Uterus (tissue), 4 donors: ENCODE results near the gene GRHL3. TPM values are rescaled to one million over a fixed set of nuclear protein-coding genes. Genes with fewer than 3 reads are reported as not detected.
A peak's percentile ranks its signal among the peaks of the same experiment; 100 is the strongest.

Experiments used
- DNase-seq, 2 donors: peaks; one replicate each; pipeline ENCODE4 v3.0.0-alpha.2; 2019 to 2020
- H3K27ac ChIP-seq, 2 donors: fragments of 200-600 bp; sonication (generic); 1 replicate in 1 of 2; 2 replicates in 1 of 2; pipeline ENCODE4 v1.5.1; 2016 to 2018
- H3K27me3 ChIP-seq, 2 donors: fragments of 200-600 bp; sonication (generic); one replicate each; pipeline ENCODE4 v1.5.1; 2018 to 2019; ENCODE audit warnings: control low read depth in 1 of 2
- H3K36me3 ChIP-seq, 2 donors: fragments of 200-600 bp; sonication (generic); one replicate each; pipeline ENCODE4 v1.5.1; 2019; ENCODE audit warnings: control low read depth in 1 of 2
- H3K4me1 ChIP-seq, 2 donors: fragments of 200-600 bp; sonication (generic); one replicate each; pipeline ENCODE4 v1.5.1; 2018 to 2019; ENCODE audit warnings: control low read depth in 1 of 2
- H3K4me3 ChIP-seq, 2 donors: fragments of 200-600 bp; sonication (generic); 1 replicate in 1 of 2; 2 replicates in 1 of 2; pipeline ENCODE4 v1.5.1; 2018 to 2019; ENCODE audit warnings: mild to moderate bottlenecking in 1 of 2
- H3K9me3 ChIP-seq, 2 donors: fragments of 200-600 bp; sonication (generic); one replicate each; pipeline ENCODE4 v1.5.1; 2019; ENCODE audit warnings: control low read depth in 1 of 2
- POLR2A ChIP-seq, 2 donors: fragments of 450-650 bp; IDR thresholded peaks; one replicate each; pipeline ENCODE4 v1.6.1; 2016; ENCODE audit warnings: antibody characterized with exemption in 2 of 2, mild to moderate bottlenecking in 1 of 2, moderate library complexity in 1 of 2
- intact Hi-C: fragments of 100-400 bp; cut with DNase I; formaldehyde crosslinking; loops from one replicate; pipeline ENCODE4 v1.15.1; 2023; ENCODE audit warnings: low total_unique reads
- total RNA-seq, 4 donors: library from RNA; depleted of rRNA in 3 of 4; stranded (reverse); fragments of >200 nt in 3 of 4; gene quantifications; one replicate each; pipeline versions ENCODE4 v1.1.0 to v1.2.4, GENCODE V29; 2014 to 2023
- TF ChIP-seq, protein P1 (sequence below), 4 experiments: fragments of 200-600 bp in 2 of 4; fragments of 450-650 bp in 2 of 4; sonication (generic) in 2 of 4; IDR thresholded peaks; one replicate each; pipeline ENCODE4 v1.5.1; 2016 to 2019; ENCODE audit warnings: antibody characterized with exemption in 4 of 4, mild to moderate bottlenecking in 2 of 4, moderate library complexity in 1 of 4
- donor health status: DM: yes; HTN: yes; CAD: no.

GRHL3 gene
- total RNA-seq, 4 donors from 2014 or later, result 0.15 to 0.35 TPM; not detected in 2

DNA sequence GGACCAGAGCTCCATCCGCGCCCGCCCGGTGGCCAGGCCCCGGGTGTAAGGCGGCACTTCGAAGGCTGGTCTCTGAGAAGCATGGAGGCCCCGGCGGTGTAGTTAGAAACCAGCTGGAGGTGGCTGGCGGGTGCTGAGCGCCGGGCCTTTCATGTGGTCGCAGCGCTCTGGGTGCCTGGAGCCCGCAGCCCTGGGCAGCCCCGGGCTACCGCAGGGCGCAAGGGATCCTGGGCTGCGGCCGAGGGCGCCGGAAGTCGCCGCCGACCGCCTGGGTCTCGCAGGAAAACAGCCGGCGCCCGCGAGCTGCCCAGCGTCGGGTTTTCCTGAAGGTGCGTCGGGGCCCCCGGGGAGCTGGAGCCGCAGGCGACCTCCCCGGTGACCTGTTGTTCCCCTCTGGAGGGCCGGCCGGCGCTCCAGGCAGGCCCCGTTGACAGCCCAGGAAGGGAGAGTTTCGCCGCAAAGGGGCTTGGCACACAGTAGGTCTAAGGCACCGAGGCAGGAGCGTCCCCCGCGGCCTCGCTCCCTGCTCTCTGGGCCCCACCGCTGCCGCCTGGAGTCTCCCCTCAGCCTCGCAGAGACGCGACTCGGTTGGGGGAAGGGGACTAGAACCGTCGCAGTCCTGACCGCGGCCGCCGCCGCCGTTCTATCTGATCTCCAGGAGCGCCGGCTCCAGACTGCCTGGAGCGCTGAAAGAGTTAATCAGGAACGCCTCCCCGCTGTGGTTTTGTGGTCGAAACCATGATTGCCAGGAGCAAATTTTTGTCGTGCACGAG is 2.7 kb downstream of the GRHL3 start:
- Histone ChIP-seq H3K27ac (peak overlapping the region; percentile 50 to 63), H3K9me3 (no peaks in the 10 kb centered on the region), H3K27me3 (no peaks in the 10 kb centered on the region), H3K36me3 (no peaks in the 10 kb centered on the region), H3K4me3 (peak overlapping the region; percentile 40 to 44), H3K4me1 (peaks cover 0 to 6% of the 10 kb centered on the region in 2 donors)
- intact Hi-C loops, result no loop called here
- TF ChIP-seq POLR2A (IDR thresholded peaks at IDR 0.05), result no peak
- TF ChIP-seq, protein P1, sequence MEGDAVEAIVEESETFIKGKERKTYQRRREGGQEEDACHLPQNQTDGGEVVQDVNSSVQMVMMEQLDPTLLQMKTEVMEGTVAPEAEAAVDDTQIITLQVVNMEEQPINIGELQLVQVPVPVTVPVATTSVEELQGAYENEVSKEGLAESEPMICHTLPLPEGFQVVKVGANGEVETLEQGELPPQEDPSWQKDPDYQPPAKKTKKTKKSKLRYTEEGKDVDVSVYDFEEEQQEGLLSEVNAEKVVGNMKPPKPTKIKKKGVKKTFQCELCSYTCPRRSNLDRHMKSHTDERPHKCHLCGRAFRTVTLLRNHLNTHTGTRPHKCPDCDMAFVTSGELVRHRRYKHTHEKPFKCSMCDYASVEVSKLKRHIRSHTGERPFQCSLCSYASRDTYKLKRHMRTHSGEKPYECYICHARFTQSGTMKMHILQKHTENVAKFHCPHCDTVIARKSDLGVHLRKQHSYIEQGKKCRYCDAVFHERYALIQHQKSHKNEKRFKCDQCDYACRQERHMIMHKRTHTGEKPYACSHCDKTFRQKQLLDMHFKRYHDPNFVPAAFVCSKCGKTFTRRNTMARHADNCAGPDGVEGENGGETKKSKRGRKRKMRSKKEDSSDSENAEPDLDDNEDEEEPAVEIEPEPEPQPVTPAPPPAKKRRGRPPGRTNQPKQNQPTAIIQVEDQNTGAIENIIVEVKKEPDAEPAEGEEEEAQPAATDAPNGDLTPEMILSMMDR (IDR thresholded peaks at IDR 0.05), result no peak
- peak; percentile 31 to 45 for DNase-seq

DNA sequence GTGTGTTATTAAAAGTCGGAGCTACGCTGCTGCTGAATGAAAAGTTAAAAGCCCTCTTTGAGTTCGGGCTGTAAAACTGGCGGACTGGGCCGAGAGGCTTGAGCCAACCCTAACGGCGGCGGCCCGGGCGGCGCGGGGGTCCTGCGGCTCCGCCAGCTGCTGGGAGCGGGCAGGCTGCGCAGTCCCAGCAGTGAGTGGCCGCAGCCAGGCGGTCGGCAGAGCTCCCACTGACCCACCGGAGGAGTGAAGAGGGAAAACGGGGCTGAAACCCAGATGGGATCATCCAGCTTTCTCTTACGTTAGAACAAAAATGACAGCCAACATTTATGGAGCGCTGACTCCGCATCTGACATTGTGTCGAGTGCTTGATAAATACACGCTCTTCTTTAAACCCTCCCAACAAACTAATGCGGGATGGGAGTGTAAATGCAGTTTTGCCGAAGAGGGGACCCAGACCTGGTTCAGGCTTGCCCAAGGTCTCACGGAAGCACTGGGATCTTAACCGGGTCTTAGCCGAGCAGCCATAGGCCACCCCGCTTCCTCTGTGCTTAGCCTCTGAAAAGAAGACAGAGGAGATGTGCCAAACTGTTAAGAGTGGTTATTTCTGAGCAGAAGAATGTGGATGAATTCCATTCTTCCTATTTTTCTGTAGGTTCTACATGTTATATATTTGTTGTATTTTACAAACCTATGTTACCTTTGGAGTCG is 3.5 kb downstream of the GRHL3 start:
- DNase-seq, result no peak
- peaks cover 0 to 6% of the 10 kb centered on the region in 2 donors for H3K4me1 ChIP-seq
- intact Hi-C loops, result no loop called here
- peak overlapping the region; percentile 40 to 44 for H3K4me3 ChIP-seq
- H3K36me3 ChIP-seq, result no peaks in the 10 kb centered on the region
- peak overlapping the region; percentile 50 to 63 for H3K27ac ChIP-seq
- TF ChIP-seq, protein P1 (IDR thresholded peaks at IDR 0.05), result no peak
- no peak for TF ChIP-seq POLR2A (IDR thresholded peaks at IDR 0.05)
- no peaks in the 10 kb centered on the region for H3K27me3 ChIP-seq
- H3K9me3 ChIP-seq, result no peaks in the 10 kb centered on the region

DNA sequence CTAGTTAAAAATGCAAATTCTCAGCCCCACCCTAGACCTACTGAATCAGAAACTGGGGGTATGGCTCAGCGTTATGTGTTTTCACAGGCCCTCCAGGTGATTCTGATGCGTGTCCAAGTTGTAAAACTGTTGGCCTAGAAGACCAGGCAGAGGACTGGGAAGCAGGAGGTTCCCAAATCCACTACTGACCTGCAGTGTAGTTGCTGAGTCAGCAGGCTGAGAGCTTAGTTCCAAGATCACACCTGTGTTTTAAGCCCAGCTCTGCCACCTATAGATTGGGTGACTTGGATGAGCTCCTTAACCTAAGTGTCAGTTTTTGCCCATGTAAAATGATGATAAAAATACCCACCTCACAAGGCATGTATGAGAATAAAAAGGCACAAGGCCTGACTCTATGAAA is 4.1 kb downstream of the GRHL3 start:
- Histone ChIP-seq H3K4me1 (peaks cover 0 to 6% of the 10 kb centered on the region in 2 donors), H3K4me3 (no peak overlapping the region), H3K27me3 (no peaks in the 10 kb centered on the region), H3K36me3 (no peaks in the 10 kb centered on the region), H3K27ac (no peak overlapping the region), H3K9me3 (no peaks in the 10 kb centered on the region)
- no peak for DNase-seq
- TF ChIP-seq, protein P1 (IDR thresholded peaks at IDR 0.05), result no peak
- no peak for TF ChIP-seq POLR2A (IDR thresholded peaks at IDR 0.05)
- intact Hi-C loops, result no loop called here

DNA sequence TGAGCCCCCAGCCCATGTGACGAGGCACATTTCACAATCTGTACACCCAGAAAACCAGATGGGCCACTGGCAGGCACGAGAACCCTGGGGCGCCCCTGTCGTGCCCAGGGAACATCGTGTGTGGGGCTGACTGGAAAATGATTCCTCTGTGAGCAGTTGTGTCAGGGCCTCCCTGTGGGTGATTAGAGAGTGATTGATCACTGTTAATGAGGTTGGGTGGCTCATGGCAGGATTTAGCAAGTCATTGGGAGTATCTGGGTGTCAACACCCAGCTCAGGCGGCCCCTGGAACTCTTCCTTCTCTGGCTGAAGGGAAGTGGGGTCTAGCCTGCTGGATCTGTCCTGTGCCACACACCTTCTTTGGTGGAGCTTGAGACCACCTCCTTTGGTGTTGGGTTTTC is 5.7 kb downstream of the GRHL3 start:
- intact Hi-C loops, result no loop called here
- Histone ChIP-seq H3K9me3 (no peaks in the 10 kb centered on the region), H3K27ac (no peak overlapping the region), H3K36me3 (no peaks in the 10 kb centered on the region), H3K4me1 (no peaks in the 10 kb centered on the region), H3K4me3 (no peak overlapping the region), H3K27me3 (no peaks in the 10 kb centered on the region)
- TF ChIP-seq, protein P1 (IDR thresholded peaks at IDR 0.05), result no peak
- no peak for TF ChIP-seq POLR2A (IDR thresholded peaks at IDR 0.05)
- DNase-seq, result no peak
